Measurements from ENCODE around the gene CKLF.
"Not testable (repeated sequence)": the region's sequence is repeated elsewhere in the genome, so short reads cannot be mapped to it uniquely, and the experiment has no call there.

The CKLF gene

GRCh38 chr16:66563574-66564334 lies 11.4 kb downstream of the CKLF start:
- Histone ChIP-seq H3K4me3 (ENCODE audit: low read length) (no peak overlapping the region), H3K4me2 (ENCODE audit: low read length) (no peak overlapping the region), H3K9me3 (ENCODE audit: control insufficient read depth, insufficient read depth, low read length) (no peaks in the 10 kb centered on the region), H3K4me1 (ENCODE audit: control insufficient read depth, low read length) (no peaks in the 10 kb centered on the region), H3K27ac (ENCODE audit: low read depth, low read length) (no peak overlapping the region), H3K79me2 (ENCODE audit: control insufficient read depth, low read length) (no peaks in the 10 kb centered on the region; the same call in 1 of the 2 replicates), H3K36me3 (ENCODE audit: control insufficient read depth, low read length) (peaks cover 62% of the 10 kb centered on the region), H4K20me1 (ENCODE audit: control insufficient read depth, insufficient read depth, low read depth, low read length) (no peaks in the 10 kb centered on the region), H3F3A (ENCODE audit: control insufficient read depth, insufficient read depth) (peaks cover 6% of the 10 kb centered on the region; the same call in 1 of the 2 replicates), H3K9me2 (replicated peaks; ENCODE audit: control insufficient read depth, low read length) (no peaks in the 10 kb centered on the region), H3K27me3 (ENCODE audit: control insufficient read depth, low read length) (no peaks in the 10 kb centered on the region)
- TF ChIP-seq EZH2phosphoT487 (IDR thresholded peaks at IDR 0.05; ENCODE audit: borderline replicate concordance, low read length) (no peak), CTCF (IDR thresholded peaks at IDR 0.05; ENCODE audit: low read depth, low read length, poor library complexity, severe bottlenecking) (no peak)

- peaks cover 40% of the 10 kb centered on the region for H3K36me3 ChIP-seq (ENCODE audit: control insufficient read depth, low read length)
Observed at GRCh38 chr16:66566051-66566901, 13.9 kb downstream of the CKLF start, which contains the start of gene CMTM1. CMTM1 (plus strand) TSS chr16:66566439; CDS start chr16:66566514, 75 bp downstream.

GRCh38 chr16:66567270-66567669 lies 14.9 kb downstream of the CKLF start:
- H3K36me3 ChIP-seq (ENCODE audit: control insufficient read depth, low read length): peaks cover 35% of the 10 kb centered on the region
- not testable (repeated sequence) for H4K20me1 ChIP-seq (ENCODE audit: control insufficient read depth, insufficient read depth, low read depth, low read length); H3K27me3 ChIP-seq (ENCODE audit: control insufficient read depth, low read length); H3K4me3 ChIP-seq (ENCODE audit: low read length); H3K9me3 ChIP-seq (ENCODE audit: control insufficient read depth, insufficient read depth, low read length); H3K4me1 ChIP-seq (ENCODE audit: control insufficient read depth, low read length); H3K79me2 ChIP-seq (ENCODE audit: control insufficient read depth, low read length); H3K9me2 ChIP-seq (replicated peaks; ENCODE audit: control insufficient read depth, low read length); H3K27ac ChIP-seq (ENCODE audit: low read depth, low read length); H3K4me2 ChIP-seq (ENCODE audit: low read length)
- H3F3A ChIP-seq (ENCODE audit: control insufficient read depth, insufficient read depth): peaks cover 12% of the 10 kb centered on the region; the same call in 1 of the 2 replicates

More at GRCh38 chr16:66566051-66566901, 13.9 kb downstream of the CKLF start, which contains the start of gene CMTM1:
- Histone ChIP-seq H3F3A (ENCODE audit: control insufficient read depth, insufficient read depth) (peaks cover 12% of the 10 kb centered on the region; the same call in 1 of the 2 replicates), H3K4me2 (ENCODE audit: low read length) (no peak within 1 kb of the TSS), H3K9me2 (replicated peaks; ENCODE audit: control insufficient read depth, low read length) (no peaks in the 10 kb centered on the region), H4K20me1 (ENCODE audit: control insufficient read depth, insufficient read depth, low read depth, low read length) (no peaks in the 10 kb centered on the region), H3K4me1 (ENCODE audit: control insufficient read depth, low read length) (no peaks in the 10 kb centered on the region), H3K27me3 (ENCODE audit: control insufficient read depth, low read length) (no peaks in the 10 kb centered on the region), H3K4me3 (ENCODE audit: low read length) (no peak within 1 kb of the TSS), H3K27ac (ENCODE audit: low read depth, low read length) (no peak within 1 kb of the TSS), H3K79me2 (ENCODE audit: control insufficient read depth, low read length) (no peaks in the 10 kb centered on the region), H3K9me3 (ENCODE audit: control insufficient read depth, insufficient read depth, low read length) (no peaks in the 10 kb centered on the region)
- TF ChIP-seq CTCF (IDR thresholded peaks at IDR 0.05; ENCODE audit: low read depth, low read length, poor library complexity, severe bottlenecking) (no peak), EZH2phosphoT487 (IDR thresholded peaks at IDR 0.05; ENCODE audit: borderline replicate concordance, low read length) (no peak)
